ENCODE data around the gene FOXRED2.
"Not testable (repeated sequence)": the region's sequence is repeated elsewhere in the genome, so short reads cannot be mapped to it uniquely, and the experiment has no call there.

FOXRED2 gene

GRCh38 chr22:36467946-36468345, 38.9 kb downstream of the FOXRED2 start:
- no peak for DNase-seq

- no peak for DNase-seq
Measured at GRCh38 chr22:36467042-36467810, 39.6 kb downstream of the FOXRED2 start.

GRCh38 chr22:36466258-36466657, 40.6 kb downstream of the FOXRED2 start:
- no peak for DNase-seq

DNA sequence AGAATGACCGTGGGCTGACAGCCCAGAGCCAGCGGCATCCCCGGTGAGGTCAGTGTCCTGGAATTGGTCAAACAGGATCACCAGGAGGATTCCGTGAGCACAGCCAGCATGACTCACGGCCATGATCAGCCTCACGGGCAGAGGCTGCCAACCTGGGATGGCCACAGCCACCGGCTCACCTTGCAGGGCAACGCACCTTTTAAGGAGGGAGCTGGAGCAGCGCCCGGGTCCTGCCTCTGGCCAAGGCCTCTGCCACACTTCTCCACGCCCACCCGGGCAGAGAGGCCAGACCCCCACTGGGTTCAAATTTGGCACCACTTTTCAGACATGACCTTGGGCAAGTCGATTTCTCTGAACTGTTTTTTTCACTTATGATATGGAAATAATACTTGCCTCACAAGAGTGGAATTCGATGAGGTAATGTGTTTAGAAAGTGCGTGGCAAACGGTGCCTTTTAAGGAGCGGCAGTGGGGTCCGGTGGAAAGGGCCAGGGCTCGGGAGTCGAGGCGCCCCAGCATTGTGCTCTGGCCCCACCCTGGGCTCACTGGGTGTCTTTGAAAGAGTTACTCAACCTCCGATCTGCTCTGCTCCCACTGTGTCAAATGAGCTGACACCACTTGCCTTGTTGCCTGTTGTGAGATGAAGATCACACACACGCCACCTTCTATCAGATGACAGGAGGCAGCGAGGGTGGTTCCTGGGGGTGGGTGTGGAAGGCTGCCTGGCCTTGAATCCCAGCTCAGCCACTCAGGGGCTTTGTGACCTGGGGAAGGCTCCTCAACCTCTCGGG, 41.4 kb downstream of the FOXRED2 start:
- DNase-seq: no peak

DNA sequence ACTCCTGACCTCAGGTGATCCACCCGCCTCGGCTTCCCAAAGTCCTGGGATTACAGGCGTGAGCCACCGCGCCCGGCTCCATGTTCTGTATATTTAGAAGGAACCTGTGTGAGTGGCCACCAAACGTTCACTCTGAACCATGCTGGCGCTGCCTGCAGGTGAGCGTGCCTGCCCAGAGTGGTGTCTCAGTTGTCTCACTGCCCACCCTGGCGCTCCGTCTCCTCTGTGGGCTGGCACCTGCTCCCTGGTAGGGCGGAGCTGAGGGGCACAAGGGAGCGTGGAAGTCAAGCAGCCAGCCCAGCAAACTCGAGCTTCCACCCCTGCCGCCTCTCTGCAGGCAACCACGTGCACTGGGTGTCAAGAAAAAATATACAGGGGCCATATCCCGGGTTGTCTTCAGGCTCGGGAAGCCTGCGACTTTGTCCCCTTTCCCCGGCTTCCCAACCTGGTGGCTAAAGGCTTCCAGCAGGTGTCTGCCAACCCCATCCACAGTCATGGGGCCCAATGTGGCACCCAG, 42.1 kb downstream of the FOXRED2 start:
- DNase-seq: no peak

DNA sequence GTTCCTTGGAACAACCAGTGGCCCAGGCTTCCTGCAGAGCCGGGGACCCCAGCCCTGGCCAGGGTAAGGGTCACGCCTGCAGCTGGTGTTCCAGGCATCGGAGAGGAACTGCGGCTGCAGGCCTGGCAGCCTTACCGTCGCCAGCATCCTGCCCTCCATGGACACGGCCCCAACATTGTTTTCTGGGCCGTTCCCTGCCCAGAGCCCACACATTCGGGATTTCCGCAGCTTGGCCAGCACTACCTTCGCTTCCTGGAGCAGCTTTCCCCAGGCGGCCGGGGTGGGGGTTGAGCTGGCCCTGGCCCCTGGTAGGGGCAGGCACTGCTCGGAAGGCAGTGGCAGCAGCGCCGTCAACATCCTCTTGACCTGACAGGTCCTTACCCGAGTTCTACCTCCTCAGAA, 43.1 kb downstream of the FOXRED2 start:
- DNase-seq: no peak

- peak; percentile 76 for DNase-seq
Measured at GRCh38 chr22:36461665-36462649, 44.9 kb downstream of the FOXRED2 start.

- no peak for DNase-seq
Measured at GRCh38 chr22:36460202-36460601, 46.6 kb downstream of the FOXRED2 start.

DNA sequence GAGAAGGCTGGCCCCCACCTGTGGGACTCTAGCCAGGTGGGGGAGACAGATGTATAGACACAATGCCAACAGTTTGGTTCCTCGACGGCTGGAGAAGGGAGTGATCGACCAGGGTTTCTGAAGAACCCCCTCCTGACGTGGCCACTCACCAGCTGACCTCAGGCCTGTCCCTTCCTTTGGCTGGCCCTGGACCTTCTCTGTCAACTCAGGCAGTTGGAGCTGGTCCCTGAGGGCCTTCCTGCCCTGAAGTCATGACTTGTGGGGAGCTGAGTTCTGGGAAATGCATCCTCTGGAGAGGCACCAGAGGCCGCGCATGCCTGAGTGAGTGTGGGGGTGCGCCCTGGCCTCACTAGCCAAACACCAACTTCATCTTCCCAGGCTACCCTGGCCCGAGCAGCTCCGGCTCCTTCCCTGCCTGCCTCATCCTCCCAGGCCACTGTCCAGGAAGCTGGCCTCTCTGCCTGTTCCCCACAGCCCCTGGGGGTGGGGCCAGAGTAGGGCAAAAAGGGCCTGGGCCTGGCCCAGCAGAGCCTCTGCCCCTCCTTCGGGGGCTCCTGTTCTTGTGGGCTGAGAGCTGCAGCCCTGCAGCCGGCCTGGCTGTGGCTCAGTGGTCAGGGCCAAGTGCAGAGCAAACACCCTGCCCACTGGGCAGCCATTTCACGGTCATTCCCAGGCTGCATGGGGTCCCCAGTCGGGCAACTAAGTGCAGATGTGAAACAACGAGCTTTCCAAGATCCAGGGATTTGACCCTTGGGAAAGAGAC, 49.0 kb downstream of the FOXRED2 start:
- no peak for DNase-seq

GRCh38 chr22:36456464-36456845, 50.4 kb downstream of the FOXRED2 start:
- DNase-seq: no peak

DNA sequence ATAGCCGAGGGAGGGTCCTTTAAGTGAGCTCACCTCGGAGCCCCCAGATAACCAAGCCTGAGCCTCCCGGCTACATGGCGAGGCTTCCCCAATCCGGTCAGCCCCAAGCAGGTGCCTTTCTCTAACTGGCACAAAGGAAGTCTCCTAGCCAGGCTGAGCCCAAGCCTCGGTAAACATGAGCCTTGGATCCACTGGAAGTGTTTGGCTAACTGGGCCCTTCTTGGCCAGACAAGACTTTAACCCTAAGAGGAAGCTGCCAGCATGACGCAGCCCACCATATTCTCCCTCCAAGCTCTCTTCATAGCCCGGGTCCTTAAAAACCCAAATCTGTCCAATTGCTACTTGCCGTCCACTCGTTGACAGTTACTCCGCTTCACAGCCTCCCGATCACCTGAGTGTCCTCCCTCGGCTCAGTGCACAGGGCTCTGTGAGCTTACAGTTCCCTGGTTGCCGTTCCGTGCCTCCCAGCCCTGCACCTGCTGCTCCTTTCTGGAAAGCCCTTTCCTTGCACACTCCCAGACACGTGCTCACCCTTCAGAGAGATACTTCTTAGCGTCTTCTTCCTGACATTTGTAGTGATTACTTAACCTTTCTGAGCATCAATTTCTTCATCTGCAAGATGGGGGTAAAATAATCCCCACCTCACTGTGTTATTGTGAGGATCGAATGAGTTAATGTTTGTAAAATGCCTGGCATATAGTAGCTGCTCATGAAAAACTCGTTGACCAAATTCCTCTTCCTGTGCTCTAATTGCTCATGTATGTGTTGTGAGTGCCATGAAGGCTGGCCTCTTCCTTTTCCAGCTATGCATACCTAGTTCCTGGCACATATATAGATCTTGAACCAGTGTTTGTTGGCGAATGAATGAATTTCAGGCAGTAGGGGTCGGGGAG, 51.0 kb downstream of the FOXRED2 start:
- peak; percentile 70 for DNase-seq

DNA sequence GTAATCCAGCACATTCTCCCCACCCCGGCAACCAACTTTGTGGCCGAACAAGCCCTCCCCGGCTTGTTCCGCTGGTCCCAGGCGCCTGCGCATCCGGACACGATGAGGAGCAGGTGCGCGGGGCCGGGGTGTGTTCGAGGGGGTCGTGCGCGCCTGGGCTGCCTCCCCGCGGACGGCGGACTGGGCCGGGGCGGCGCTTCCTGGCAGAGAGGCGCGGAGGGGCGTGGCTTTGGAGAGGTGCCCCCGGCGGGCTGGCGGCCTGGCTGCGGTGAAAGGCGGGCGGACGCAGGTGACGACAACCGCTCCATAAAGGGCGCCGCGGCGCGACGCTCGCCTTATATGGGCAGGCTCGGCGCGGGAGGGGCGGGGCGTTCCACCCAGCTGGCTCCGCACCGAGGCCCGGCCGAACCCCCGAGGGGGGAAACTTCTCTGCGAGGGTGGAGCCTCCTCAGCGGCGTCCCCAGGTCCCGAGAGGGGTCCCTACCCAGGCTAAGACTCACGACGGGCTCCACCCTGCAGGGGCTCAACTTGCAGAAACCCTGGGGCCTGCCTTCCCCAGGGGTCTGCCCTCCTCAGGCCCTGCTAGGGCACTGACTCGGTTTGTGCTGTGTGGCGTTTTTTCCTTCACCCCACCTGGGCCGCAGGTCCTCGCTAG, 51.8 kb downstream of the FOXRED2 start:
- peak; percentile 98 for DNase-seq

DNA sequence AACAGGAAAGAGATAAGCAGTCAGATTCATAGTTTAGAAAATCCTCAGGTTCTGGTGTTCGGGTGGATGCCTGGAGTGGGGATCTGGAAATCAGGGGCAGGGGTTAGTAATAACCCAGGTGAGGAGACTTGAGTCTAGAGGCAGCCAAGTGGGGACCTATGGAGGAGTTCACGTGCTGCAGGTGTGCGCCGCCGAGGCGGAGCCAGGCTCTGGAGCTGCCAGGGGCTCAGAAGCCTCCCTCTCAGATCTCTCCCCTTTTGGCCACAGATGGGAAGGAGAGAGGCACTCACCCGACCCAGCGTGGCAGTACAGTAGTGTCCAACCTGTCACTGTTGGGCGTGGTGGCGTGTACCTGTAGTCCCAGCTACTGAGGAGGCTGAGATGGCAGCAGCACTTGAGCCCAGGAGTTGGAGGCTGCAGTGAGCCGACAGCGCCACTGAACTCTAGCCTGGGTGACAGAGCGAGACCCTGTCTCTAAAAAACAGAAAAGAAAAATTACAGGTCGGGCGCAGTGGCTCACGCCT, 52.9 kb downstream of the FOXRED2 start:
- DNase-seq: no peak

- not testable (repeated sequence) for DNase-seq
Measured at GRCh38 chr22:36452978-36453607, 53.7 kb downstream of the FOXRED2 start.

DNA sequence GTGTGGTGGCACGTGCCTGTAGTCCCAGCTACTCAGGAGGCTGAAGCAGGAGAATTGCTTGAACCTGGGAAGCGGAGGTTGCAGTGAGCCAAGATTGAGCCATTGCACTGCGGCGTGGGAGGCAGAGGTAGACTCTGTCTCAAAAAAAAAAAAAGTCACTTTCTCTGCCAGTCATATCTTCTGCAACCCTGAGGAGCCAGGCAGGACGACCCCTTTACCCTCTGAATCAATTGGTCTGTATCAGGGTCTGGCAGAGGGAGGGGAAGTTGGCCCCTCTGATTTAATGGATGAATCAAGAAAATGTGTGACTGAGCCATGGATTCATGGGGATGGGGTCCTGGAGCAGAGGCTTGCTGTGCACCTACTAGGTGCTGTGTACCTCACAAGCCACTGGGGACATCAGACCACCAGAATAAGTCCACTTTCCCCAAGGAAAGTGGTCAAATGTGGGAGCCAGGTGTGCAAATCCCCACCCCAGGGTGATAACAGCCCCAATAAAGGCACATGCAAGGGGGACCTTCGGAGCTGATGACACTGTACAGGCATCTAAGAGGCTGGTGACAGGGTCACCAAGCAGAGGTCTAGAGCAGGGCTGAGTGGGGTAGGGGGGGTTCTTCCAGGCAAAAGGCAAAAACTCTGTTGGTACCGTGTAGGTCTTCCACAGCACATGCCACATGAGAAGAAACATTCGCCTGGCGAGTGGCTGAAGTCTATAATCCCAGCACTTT, 54.4 kb downstream of the FOXRED2 start:
- peak; percentile 40 for DNase-seq

DNA sequence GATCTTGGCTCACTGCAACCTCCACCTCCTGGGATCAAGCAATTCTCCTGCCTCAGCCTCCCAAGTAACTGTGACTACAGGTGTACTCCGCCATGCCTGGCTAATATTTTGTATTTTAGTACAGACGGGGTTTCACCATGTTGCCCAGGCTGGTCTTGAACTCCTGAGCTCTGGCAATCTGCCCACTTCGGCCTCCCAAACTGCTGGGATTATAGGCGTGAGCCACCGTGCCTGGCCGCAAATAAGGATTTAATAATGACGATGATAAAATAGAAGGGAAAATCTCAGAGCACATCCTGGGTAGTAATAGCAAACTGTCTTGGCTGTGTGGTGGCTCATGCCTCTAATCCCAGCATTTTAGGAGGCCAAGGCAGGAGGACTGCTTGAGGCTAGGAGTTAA, 55.9 kb downstream of the FOXRED2 start:
- not testable (repeated sequence) for DNase-seq

- DNase-seq: no peak
Measured at GRCh38 chr22:36449596-36450175, 57.2 kb downstream of the FOXRED2 start.

- DNase-seq: no peak
Measured at GRCh38 chr22:36447632-36448031, 59.2 kb downstream of the FOXRED2 start.

All from NCI-H69 (cell line).